RPMI7951 (cell line): ENCODE results near the gene TAF3. TPM values are rescaled to one million over a fixed set of nuclear protein-coding genes. Genes with fewer than 3 reads are reported as not detected.

ENCODE experiments used
- DNase-seq: peaks from one replicate; pipeline ENCODE4 v3.0.0-alpha.2; 2012; ENCODE audit warnings: low read depth
- total RNA-seq: library from RNA; depleted of rRNA; stranded (reverse); fragments of >200 nt; shearing (Covaris generic); gene quantifications from 2 replicates; pipeline ENCODE4 v1.2.3, GENCODE V29; 2014; rRNA removed

Gene TAF3
- total RNA-seq, 1 experiment from 2014 or later: 2.5 TPM

GRCh38 chr10:8057636-8058273 lies 239.4 kb downstream of the TAF3 start:
- DNase-seq: peak; percentile 50

DNA sequence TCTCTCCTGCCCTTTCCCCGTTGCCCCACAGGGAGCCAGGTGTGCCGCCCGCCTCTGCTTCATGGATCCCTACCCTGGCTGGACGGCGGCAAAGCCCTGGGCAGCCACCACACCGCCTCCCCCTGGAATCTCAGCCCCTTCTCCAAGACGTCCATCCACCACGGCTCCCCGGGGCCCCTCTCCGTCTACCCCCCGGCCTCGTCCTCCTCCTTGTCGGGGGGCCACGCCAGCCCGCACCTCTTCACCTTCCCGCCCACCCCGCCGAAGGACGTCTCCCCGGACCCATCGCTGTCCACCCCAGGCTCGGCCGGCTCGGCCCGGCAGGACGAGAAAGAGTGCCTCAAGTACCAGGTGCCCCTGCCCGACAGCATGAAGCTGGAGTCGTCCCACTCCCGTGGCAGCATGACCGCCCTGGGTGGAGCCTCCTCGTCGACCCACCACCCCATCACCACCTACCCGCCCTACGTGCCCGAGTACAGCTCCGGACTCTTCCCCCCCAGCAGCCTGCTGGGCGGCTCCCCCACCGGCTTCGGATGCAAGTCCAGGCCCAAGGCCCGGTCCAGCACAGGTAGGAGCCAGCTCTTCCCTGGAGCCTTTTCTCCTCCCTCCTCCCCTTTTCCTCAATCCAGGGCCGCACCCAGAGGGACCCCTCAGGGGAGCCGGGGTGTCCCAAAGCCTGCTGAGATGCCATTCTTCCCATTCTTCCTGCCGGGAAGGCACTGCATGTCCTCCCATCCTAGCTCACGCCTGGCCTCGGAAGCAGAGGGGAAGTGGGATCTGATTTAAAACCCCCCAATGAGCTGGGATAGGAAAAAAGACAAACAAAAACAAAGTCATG lies 240.2 kb downstream of the TAF3 start:
- DNase-seq: no peak

DNA sequence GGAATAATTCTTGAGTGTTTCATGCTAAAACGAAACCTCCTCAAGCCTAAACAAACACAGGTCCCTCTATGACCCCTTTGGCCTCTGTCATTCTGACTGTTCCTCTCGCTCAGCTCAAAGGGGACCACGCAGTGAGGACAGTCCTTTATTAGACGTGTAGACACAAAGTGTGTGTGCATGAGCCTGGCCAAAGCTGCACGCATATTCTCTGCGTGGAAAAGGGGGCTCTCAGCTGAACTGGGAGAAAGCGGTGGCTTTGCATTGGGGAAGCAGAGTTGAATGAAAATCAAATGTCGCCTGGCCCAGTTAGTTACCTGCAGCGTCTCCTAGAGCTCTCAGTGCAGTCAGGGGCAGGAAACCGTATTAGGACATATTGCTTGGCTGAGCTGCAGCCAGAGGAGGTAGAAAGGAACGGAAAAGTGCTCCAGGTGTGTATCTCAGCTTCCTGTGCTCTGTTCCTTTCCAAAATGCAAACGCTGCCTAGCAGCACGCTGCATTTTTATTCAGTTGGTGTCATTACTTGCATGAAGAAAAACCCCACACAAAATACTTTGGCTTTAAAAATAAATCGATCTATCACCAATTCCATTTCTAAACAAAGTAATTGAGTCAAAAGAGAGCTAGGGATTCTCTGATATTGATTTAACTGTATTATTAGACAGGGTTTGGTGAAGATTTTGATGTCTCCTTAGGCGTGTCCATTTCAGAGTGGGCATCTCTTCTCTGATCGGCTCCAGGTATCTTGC lies 241.1 kb downstream of the TAF3 start:
- no peak for DNase-seq

GRCh38 chr10:8060010-8060703 lies 241.9 kb downstream of the TAF3 start:
- DNase-seq: peak; percentile 98

GRCh38 chr10:8060704-8061121 lies 242.4 kb downstream of the TAF3 start:
- DNase-seq: no peak

DNA sequence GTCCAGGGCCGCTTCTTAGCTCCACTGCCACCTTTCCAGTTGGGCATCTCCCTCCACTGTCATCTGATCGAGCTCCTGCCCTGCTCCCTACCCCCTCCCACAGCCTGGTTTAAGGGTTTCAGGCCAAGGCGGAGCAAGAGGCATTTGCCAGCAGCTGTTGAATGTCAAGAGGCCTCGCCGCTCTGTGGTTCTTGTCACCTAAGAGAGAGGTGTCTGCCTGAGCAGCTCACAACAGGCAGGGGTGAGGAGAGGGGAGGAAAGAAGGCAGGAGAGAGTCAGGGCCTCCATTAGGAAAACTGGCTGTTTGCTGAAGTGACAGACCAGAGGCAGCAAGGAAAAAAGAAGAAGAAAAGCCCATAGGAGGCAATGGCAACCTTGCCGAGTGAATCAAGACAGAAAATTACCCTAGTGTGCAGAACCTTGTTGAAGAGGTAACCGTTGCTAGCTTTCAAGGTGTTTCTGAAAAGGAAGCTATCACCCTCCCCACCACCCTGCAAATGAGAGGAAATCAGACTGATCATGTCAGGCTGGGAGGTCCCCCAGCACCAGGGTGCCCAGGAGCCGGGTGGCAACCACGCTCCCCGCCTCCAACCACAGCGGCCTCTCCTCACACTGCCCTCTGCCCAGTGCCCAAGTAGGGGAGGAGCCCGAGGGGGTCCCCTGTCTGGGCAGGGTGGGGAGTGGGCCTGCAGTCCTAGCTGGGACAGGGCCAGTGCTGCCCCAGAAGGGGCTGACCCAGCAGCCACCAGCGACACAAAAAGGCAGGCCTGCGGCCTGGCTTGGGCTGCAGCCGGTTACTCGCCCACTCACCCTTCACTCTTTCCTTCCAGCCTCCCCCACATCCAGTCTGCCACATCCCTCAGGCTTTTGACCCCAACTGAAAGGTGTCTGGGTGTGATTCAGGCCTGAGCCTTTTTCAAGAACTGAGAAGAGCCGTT lies 243.2 kb downstream of the TAF3 start:
- DNase-seq: peak; percentile 86

GRCh38 chr10:8063128-8063908 lies 245.0 kb downstream of the TAF3 start:
- no peak for DNase-seq

DNA sequence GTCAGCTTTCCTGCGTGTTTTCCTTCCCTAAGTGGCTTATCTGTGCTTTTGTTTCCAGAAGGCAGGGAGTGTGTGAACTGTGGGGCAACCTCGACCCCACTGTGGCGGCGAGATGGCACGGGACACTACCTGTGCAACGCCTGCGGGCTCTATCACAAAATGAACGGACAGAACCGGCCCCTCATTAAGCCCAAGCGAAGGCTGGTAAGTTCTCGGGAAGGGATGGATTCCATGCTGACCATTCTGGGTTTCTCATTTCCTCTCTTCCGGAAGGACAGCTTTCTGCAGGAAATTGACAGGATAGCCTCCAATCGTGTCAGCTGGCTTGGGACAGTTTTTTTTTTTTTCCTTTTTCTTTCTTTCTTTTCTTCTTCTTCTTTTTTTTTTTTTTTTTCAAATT lies 245.6 kb downstream of the TAF3 start:
- DNase-seq: peak; percentile 44

- DNase-seq: no peak
Observed at GRCh38 chr10:8064436-8064835, 246.1 kb downstream of the TAF3 start.

GRCh38 chr10:8065651-8066050 lies 247.3 kb downstream of the TAF3 start:
- DNase-seq: peak; percentile 56

DNA sequence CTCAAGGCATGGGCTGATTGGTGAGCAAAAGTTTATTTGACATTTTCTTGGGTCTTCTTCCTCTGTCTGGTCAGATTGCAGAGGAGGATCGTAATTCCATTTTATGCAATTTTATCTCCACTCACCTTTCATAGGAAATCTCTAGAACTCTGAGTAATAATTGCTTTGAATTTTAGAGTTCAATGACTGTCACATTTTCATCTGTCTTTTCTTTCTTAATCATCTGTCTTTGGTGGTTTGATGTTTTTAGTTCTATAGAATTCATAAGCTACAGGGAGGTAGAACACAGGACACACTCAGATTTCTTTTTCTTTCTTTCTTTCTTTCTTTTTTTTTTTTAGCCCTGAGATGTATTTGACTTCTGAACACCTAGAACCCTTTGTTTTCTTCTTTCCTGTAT lies 247.8 kb downstream of the TAF3 start:
- DNase-seq: no peak

Other genes starting within 250 kb of the TAF3 start
- 7.6 and 7.7 TPM in 2 replicates for gene ITIH5, start 151.5 kb upstream of the TAF3 start, total RNA-seq
- not detected in 2 replicates for gene ITIH2, start 115.2 kb upstream of the TAF3 start, total RNA-seq
- gene KIN, start 30.5 kb upstream of the TAF3 start, total RNA-seq: 19.4 and 27.5 TPM in 2 replicates
- 525 and 547 TPM in 2 replicates for gene ATP5F1C, start 30.3 kb upstream of the TAF3 start, total RNA-seq
- gene GATA3, start 236.2 kb downstream of the TAF3 start, total RNA-seq: 2.5 and 4.0 TPM in 2 replicates